22Rv1 (cell line): ENCODE data around the gene RCN2.

Source experiments
- ZFX ChIP-seq: fragments of 450-650 bp; IDR thresholded peaks from 2 replicates; pipeline ENCODE4 v1.6.1; 2017; ENCODE audit warnings: antibody characterized with exemption, borderline replicate concordance
- TF ChIP-seq, protein P1 (sequence below): fragments of 450-650 bp; IDR thresholded peaks from 2 replicates; pipeline ENCODE4 v1.5.1; 2017; ENCODE audit warnings: mild to moderate bottlenecking

DNA sequence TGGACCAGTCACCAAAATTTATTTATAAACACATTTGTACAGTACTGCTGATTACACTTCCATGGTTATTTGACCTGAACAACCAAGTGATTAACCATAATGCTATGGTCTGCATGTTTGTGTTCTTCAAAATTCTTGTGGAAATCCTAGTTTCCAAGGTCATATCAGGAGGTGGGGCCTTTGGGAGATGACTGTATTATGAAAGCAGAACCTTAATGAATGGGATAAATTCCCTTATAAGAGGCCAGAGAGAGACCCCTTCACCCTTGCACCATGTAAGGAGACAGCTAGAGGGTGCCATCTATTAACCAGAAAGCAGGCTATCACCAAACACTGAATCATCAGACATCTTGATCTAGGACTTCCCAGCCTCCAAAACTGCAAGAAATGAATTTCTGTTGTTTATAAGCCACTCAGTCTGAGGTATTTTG is 28.3 kb upstream of the RCN2 start:
- TF ChIP-seq, protein P1, sequence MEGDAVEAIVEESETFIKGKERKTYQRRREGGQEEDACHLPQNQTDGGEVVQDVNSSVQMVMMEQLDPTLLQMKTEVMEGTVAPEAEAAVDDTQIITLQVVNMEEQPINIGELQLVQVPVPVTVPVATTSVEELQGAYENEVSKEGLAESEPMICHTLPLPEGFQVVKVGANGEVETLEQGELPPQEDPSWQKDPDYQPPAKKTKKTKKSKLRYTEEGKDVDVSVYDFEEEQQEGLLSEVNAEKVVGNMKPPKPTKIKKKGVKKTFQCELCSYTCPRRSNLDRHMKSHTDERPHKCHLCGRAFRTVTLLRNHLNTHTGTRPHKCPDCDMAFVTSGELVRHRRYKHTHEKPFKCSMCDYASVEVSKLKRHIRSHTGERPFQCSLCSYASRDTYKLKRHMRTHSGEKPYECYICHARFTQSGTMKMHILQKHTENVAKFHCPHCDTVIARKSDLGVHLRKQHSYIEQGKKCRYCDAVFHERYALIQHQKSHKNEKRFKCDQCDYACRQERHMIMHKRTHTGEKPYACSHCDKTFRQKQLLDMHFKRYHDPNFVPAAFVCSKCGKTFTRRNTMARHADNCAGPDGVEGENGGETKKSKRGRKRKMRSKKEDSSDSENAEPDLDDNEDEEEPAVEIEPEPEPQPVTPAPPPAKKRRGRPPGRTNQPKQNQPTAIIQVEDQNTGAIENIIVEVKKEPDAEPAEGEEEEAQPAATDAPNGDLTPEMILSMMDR = peak; percentile 20; the same call in 1 of the 2 replicates
- TF ChIP-seq ZFX = no peak
